Measurements from ENCODE around the gene CIRBP. TPM values are rescaled to one million over a fixed set of nuclear protein-coding genes. Genes with fewer than 3 reads are reported as not detected.

Gene CIRBP
- total RNA-seq, 1 experiment from 2014 or later: 263 TPM

DNA sequence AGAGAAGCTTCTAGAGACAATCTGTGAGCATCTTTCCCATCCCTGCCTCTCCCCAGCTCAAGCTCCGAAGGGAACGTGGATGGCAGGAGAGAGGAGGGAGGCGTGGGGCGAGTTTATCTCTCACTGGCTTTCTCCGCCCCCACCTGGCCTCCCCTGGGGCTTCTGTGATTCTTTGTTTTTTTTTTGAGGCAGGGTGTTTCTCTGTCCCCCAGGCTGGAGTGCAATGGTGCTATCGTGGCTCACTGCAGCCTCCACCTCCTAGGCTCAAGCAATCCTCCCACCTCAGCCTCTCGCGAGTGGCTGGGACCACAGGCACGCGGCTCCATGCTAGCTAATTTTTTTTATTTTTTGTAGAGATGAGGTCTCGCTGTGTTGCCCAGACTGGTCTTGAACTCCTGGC lies 39.6 kb downstream of the CIRBP start:
- Histone ChIP-seq H4K5ac (ENCODE audit: insufficient read length, low read depth, low read length) (no peak overlapping the region), H3K9me3 (ENCODE audit: control insufficient read depth, low read depth, low read length) (no peaks in the 10 kb centered on the region), H4K20me1 (ENCODE audit: control insufficient read depth, insufficient read depth, insufficient read length) (no peaks in the 10 kb centered on the region), H3K56ac (ENCODE audit: insufficient read length, low read depth, low read length) (no peak overlapping the region), H2BK5ac (ENCODE audit: insufficient read length, low read length) (no peak overlapping the region), H2BK12ac (ENCODE audit: insufficient read length, low read depth, low read length) (no peak overlapping the region), H4K91ac (ENCODE audit: insufficient read length, low read depth, low read length) (no peak overlapping the region), H4K8ac (replicated peaks; ENCODE audit: insufficient read length, low read depth, low read length) (no peak overlapping the region), H3K14ac (ENCODE audit: insufficient read depth, low read length) (no peak overlapping the region), H3K4me1 (ENCODE audit: insufficient read depth, low read length) (no peaks in the 10 kb centered on the region), H3K23ac (ENCODE audit: insufficient read length, low read depth, low read length) (no peak overlapping the region), H3K4ac (ENCODE audit: low read depth, low read length) (no peak overlapping the region), H2BK120ac (ENCODE audit: low read depth, low read length, poor library complexity, severe bottlenecking) (no peak overlapping the region), H2AK5ac (ENCODE audit: insufficient read length, low read length) (no peak overlapping the region), H3K79me1 (ENCODE audit: insufficient read depth, low read depth, low read length, poor library complexity, severe bottlenecking) (no peaks in the 10 kb centered on the region), H3K18ac (ENCODE audit: insufficient read length, low read depth, low read length) (no peak overlapping the region), H3K27ac (ENCODE audit: insufficient read length, low read depth, low read length) (no peak overlapping the region), H3K27me3 (ENCODE audit: insufficient read depth, low read length) (no peaks in the 10 kb centered on the region), H3K4me2 (ENCODE audit: insufficient read depth, insufficient read length, low read length) (no peak overlapping the region), H3T11ph (ENCODE audit: low read length) (no peak overlapping the region), H2AFZ (ENCODE audit: low read length) (no peak overlapping the region), H3K23me2 (ENCODE audit: insufficient read length, low read depth, low read length, poor library complexity, severe bottlenecking) (no peaks in the 10 kb centered on the region), H3K9ac (ENCODE audit: extremely low read depth, insufficient read length, low read length) (no peak overlapping the region), H2BK20ac (ENCODE audit: low read depth, low read length, poor library complexity, severe bottlenecking) (no peak overlapping the region), H3K79me2 (ENCODE audit: insufficient read depth, low read length) (no peaks in the 10 kb centered on the region), H2BK15ac (ENCODE audit: low read depth, low read length) (no peak overlapping the region)
- no peak for DNase-seq
- no CpG with 5 or more reads among the region's 11 CpGs for WGBS (ENCODE audit: extremely low coverage, insufficient read length, low lambda C conversion rate)
- no peak overlapping the region for H3K27ac Mint-ChIP-seq
- no peaks in the 10 kb centered on the region for H3K27me3 Mint-ChIP-seq (ENCODE audit: low read depth)
- peaks cover 0 to 18% of the 10 kb centered on the region in 2 experiments; a peak in 3 of 4 replicates for H3K4me1 Mint-ChIP-seq
- TF ChIP-seq, protein P1, sequence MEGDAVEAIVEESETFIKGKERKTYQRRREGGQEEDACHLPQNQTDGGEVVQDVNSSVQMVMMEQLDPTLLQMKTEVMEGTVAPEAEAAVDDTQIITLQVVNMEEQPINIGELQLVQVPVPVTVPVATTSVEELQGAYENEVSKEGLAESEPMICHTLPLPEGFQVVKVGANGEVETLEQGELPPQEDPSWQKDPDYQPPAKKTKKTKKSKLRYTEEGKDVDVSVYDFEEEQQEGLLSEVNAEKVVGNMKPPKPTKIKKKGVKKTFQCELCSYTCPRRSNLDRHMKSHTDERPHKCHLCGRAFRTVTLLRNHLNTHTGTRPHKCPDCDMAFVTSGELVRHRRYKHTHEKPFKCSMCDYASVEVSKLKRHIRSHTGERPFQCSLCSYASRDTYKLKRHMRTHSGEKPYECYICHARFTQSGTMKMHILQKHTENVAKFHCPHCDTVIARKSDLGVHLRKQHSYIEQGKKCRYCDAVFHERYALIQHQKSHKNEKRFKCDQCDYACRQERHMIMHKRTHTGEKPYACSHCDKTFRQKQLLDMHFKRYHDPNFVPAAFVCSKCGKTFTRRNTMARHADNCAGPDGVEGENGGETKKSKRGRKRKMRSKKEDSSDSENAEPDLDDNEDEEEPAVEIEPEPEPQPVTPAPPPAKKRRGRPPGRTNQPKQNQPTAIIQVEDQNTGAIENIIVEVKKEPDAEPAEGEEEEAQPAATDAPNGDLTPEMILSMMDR (conservative IDR thresholded peaks at IDR 0.05): no peak
- no peaks in the 10 kb centered on the region for H3K9me3 Mint-ChIP-seq
- no peak overlapping the region for H3K4me3 Mint-ChIP-seq
- no peaks in the 10 kb centered on the region for H3K36me3 Mint-ChIP-seq (ENCODE audit: insufficient read depth in 1 of 3, low read depth in 3 of 3)
